Fibroblast of lung (primary cell): ENCODE results near the gene IP6K1. TPM values are rescaled to one million over a fixed set of nuclear protein-coding genes. Genes with fewer than 3 reads are reported as not detected.
"Not testable (repeated sequence)": the region's sequence is repeated elsewhere in the genome, so short reads cannot be mapped to it uniquely, and the experiment has no call there.

Source experiments
- DNase-seq, 2 donors: peaks; one replicate each; pipeline versions ENCODE4 v3.0.0 to v3.0.0-alpha.2; 2010; ENCODE audit warnings: low read depth in 2 of 2
- H2AFZ ChIP-seq: 2 replicates; pipeline ENCODE4 v1.5.1; 2012; ENCODE audit warnings: low read length, control low read depth, inconsistent platforms
- H3K27ac ChIP-seq: 2 replicates; pipeline ENCODE4 v1.5.1; 2011; ENCODE audit warnings: low read length, control low read depth; ENCODE audit not compliant: insufficient read depth
- H3K27me3 ChIP-seq: 2 replicates; pipeline ENCODE4 v1.5.1; 2011; ENCODE audit warnings: mild to moderate bottlenecking, low read length; ENCODE audit not compliant: control insufficient read depth, insufficient read depth
- H3K36me3 ChIP-seq: 2 replicates; pipeline ENCODE4 v1.5.1; 2011; ENCODE audit warnings: low read length; ENCODE audit not compliant: control insufficient read depth, insufficient read depth
- H3K4me1 ChIP-seq: 2 replicates; pipeline ENCODE4 v1.5.1; 2011; ENCODE audit warnings: low read length; ENCODE audit not compliant: control insufficient read depth, insufficient read depth; ENCODE audit errors: extremely low read depth
- H3K4me2 ChIP-seq: 2 replicates; pipeline ENCODE4 v1.5.1; 2011; ENCODE audit warnings: low read length, control low read depth; ENCODE audit not compliant: insufficient read depth; ENCODE audit errors: extremely low read depth
- H3K4me3 ChIP-seq, 4 experiments: fragments of 200-600 bp in 1 of 4; sonication (generic) in 1 of 4; replicated peaks in 1 of 4; 2 replicates each; pipeline ENCODE4 v1.5.1; 2011 to 2016; ENCODE audit warnings: low read length in 4 of 4, low read depth in 3 of 4, mild to moderate bottlenecking in 3 of 4, control low read depth in 2 of 4, inconsistent platforms in 1 of 4, mixed read lengths in 1 of 4; ENCODE audit not compliant: insufficient read depth in 1 of 4; ENCODE audit errors: control extremely low read depth in 1 of 4
- H3K79me2 ChIP-seq: 2 replicates; pipeline ENCODE4 v1.5.1; 2012; ENCODE audit warnings: mild to moderate bottlenecking, low read length, inconsistent platforms; ENCODE audit not compliant: control insufficient read depth, insufficient read depth
- H3K9ac ChIP-seq: 2 replicates; pipeline ENCODE4 v1.5.1; 2011; ENCODE audit warnings: mild to moderate bottlenecking, low read length, control low read depth; ENCODE audit not compliant: insufficient read depth
- H3K9me3 ChIP-seq: 2 replicates; pipeline ENCODE4 v1.5.1; 2012; ENCODE audit warnings: low read depth, low read length; ENCODE audit not compliant: control insufficient read depth, insufficient read depth
- H4K20me1 ChIP-seq: 2 replicates; pipeline ENCODE4 v1.5.1; 2011; ENCODE audit warnings: low read length; ENCODE audit not compliant: control insufficient read depth, insufficient read depth; ENCODE audit errors: extremely low read depth
- CTCF ChIP-seq, 2 donors: IDR thresholded peaks in 1 of 2; conservative IDR thresholded peaks in 1 of 2; 1 replicate in 1 of 2; 2 replicates in 1 of 2; pipeline ENCODE4 v1.5.1; 2011 to 2012; ENCODE audit warnings: low read length in 2 of 2, control low read depth in 1 of 2, inconsistent platforms in 1 of 2, low read depth in 1 of 2, mild to moderate bottlenecking in 1 of 2
- EZH2 ChIP-seq: IDR thresholded peaks from 2 replicates; pipeline ENCODE4 v1.5.1; 2012; ENCODE audit warnings: low read length, control low read depth, mild to moderate bottlenecking; ENCODE audit errors: missing control alignments
- polyA plus RNA-seq, 2 donors: library from polyadenylated mRNA; depleted of rRNA in 1 of 2; stranded (reverse) in 1 of 2; unstranded in 1 of 2; fragments of >200 nt; gene quantifications; 2 replicates each; pipeline ENCODE4 v1.2.1, GENCODE V29; 2011 to 2012; ENCODE audit warnings: missing spikeins in 1 of 2
- total RNA-seq: library from RNA; depleted of rRNA; stranded (reverse); fragments of >200 nt; gene quantifications from 2 replicates; pipeline ENCODE4 v1.2.1, GENCODE V29; 2014

Gene IP6K1
- total and polyA plus RNA-seq, 2 donors (not counting 1 experiment from before 2014, with no cell fraction given) = 30.2 to 45.4 TPM

GRCh38 chr3:49699281-49699979, 86.9 kb downstream of the IP6K1 start:
- H3K4me1 ChIP-seq = no peaks in the 10 kb centered on the region
- H3K79me2 ChIP-seq = no peaks in the 10 kb centered on the region
- no peaks in the 10 kb centered on the region for H3K9me3 ChIP-seq
- H3K9ac ChIP-seq = no peak overlapping the region
- no peak overlapping the region for H3K4me3 ChIP-seq
- peaks cover 7% of the 10 kb centered on the region for H3K36me3 ChIP-seq
- DNase-seq = no peak
- H2AFZ ChIP-seq = no peak overlapping the region
- no peak for TF ChIP-seq CTCF (conservative IDR thresholded peaks at IDR 0.05 in 1 of 2, IDR thresholded peaks at IDR 0.05 in 1 of 2; ENCODE audit: low read depth in 1 of 2, low read length in 2 of 2)
- TF ChIP-seq EZH2 = no peak
- H4K20me1 ChIP-seq = peaks cover 2% of the 10 kb centered on the region
- no peaks in the 10 kb centered on the region for H3K27me3 ChIP-seq
- no peak overlapping the region for H3K27ac ChIP-seq
- H3K4me2 ChIP-seq = no peak overlapping the region

GRCh38 chr3:49695350-49696015, 90.9 kb downstream of the IP6K1 start:
- not testable (repeated sequence) for H2AFZ ChIP-seq, H3K4me1 ChIP-seq, H3K4me2 ChIP-seq, H3K9ac ChIP-seq, H4K20me1 ChIP-seq, H3K36me3 ChIP-seq, H3K79me2 ChIP-seq, H3K27me3 ChIP-seq, H3K9me3 ChIP-seq, DNase-seq, H3K4me3 ChIP-seq, H3K27ac ChIP-seq

GRCh38 chr3:49694409-49695070, 91.8 kb downstream of the IP6K1 start:
- H3K4me2 ChIP-seq, H3K27me3 ChIP-seq, H3K4me3 ChIP-seq, H3K9me3 ChIP-seq, H3K9ac ChIP-seq, H3K36me3 ChIP-seq, H2AFZ ChIP-seq, DNase-seq, H4K20me1 ChIP-seq, H3K4me1 ChIP-seq, H3K27ac ChIP-seq: not testable (repeated sequence)
- peaks cover 13% of the 10 kb centered on the region for H3K79me2 ChIP-seq

- not testable (repeated sequence) for DNase-seq, H3K27me3 ChIP-seq, H2AFZ ChIP-seq, H3K36me3 ChIP-seq, H3K27ac ChIP-seq, H3K9me3 ChIP-seq, H4K20me1 ChIP-seq, H3K4me1 ChIP-seq, H3K4me2 ChIP-seq, H3K9ac ChIP-seq, H3K4me3 ChIP-seq
- H3K79me2 ChIP-seq = peaks cover 13% of the 10 kb centered on the region
Observed at GRCh38 chr3:49691481-49691880, 94.9 kb downstream of the IP6K1 start.

- peak overlapping the region; percentile 25 for H3K4me2 ChIP-seq
- H3K36me3 ChIP-seq, H3K4me1 ChIP-seq, H4K20me1 ChIP-seq, DNase-seq, H3K9me3 ChIP-seq, H3K9ac ChIP-seq, H3K27me3 ChIP-seq, H3K27ac ChIP-seq, H2AFZ ChIP-seq, H3K4me3 ChIP-seq: not testable (repeated sequence)
- H3K79me2 ChIP-seq = peaks cover 13% of the 10 kb centered on the region
Observed at GRCh38 chr3:49690856-49691255, 95.5 kb downstream of the IP6K1 start.
